ENCODE measurements around the gene CYP27B1.
A peak's percentile ranks its signal among the peaks of the same experiment; 100 is the strongest.

The CYP27B1 gene

DNA sequence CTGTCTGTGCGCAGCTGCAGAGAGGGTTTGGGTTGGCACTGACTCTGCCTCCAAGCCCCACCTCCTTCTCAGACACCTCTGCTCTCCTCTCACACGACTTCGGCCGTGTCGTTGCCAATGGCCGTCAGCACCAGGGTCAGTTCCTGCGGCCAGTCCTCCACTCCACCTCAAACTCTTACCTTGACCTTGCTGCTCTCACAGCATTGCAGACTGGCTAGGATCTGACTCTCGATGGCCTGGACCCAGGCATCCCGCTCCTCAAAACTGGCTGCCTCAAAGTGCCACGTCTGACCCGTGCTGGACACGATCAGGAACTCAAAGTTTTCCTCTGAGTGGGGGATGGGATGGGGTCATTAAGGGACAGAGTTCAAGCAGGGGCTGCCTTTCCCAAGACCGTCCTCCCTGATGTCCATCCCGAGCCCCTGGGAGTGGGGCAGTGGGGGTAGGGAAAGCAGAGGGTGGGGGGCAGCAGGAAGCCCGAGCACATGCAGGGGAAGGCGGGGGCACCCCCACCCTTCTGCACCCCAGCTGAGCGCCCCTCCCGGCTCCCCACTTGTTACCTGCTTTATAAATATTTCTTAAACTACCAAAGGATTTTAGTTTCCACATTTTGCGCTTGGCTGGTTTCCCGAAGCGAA is 39.0 kb downstream of the CYP27B1 start:
- Histone ChIP-seq H4K5ac (ENCODE audit: low read length) (no peak overlapping the region), H2AK5ac (ENCODE audit: low read length) (no peak overlapping the region), H3K79me1 (ENCODE audit: low read length) (no peaks in the 10 kb centered on the region), H3K79me2 (ENCODE audit: control insufficient read depth, insufficient read depth, low read length) (no peaks in the 10 kb centered on the region), H3K56ac (ENCODE audit: low read length) (no peak overlapping the region), H2BK15ac (replicated peaks; ENCODE audit: low read depth) (no peak overlapping the region), H3K4me2 (ENCODE audit: low read length) (no peak overlapping the region), H3K9ac (ENCODE audit: low read length) (no peak overlapping the region), H2BK5ac (ENCODE audit: low read length) (no peak overlapping the region), H3K4me1 (ENCODE audit: control insufficient read depth, low read depth, low read length) (no peaks in the 10 kb centered on the region), H3K27ac (ENCODE audit: low read depth, low read length) (no peak overlapping the region), H3K36me3 (ENCODE audit: control insufficient read depth, insufficient read depth, low read length) (no peaks in the 10 kb centered on the region), H3K18ac (ENCODE audit: low read length) (no peak overlapping the region), H2BK120ac (ENCODE audit: low read depth, low read length) (no peak overlapping the region), H3K4ac (ENCODE audit: low read depth, low read length) (no peak overlapping the region), H3K23ac (ENCODE audit: low read length) (no peak overlapping the region), H3K27me3 (ENCODE audit: insufficient read depth, low read length, poor library complexity) (peaks cover 31% of the 10 kb centered on the region), H3K4me3 (ENCODE audit: low read length) (no peak overlapping the region), H4K8ac (ENCODE audit: low read depth, low read length) (no peak overlapping the region)
- no CpG with 5 or more reads among the region's 21 CpGs for WGBS (ENCODE audit: extremely low coverage, insufficient coverage, low lambda C conversion rate)
- peak; percentile 77 for DNase-seq

DNA sequence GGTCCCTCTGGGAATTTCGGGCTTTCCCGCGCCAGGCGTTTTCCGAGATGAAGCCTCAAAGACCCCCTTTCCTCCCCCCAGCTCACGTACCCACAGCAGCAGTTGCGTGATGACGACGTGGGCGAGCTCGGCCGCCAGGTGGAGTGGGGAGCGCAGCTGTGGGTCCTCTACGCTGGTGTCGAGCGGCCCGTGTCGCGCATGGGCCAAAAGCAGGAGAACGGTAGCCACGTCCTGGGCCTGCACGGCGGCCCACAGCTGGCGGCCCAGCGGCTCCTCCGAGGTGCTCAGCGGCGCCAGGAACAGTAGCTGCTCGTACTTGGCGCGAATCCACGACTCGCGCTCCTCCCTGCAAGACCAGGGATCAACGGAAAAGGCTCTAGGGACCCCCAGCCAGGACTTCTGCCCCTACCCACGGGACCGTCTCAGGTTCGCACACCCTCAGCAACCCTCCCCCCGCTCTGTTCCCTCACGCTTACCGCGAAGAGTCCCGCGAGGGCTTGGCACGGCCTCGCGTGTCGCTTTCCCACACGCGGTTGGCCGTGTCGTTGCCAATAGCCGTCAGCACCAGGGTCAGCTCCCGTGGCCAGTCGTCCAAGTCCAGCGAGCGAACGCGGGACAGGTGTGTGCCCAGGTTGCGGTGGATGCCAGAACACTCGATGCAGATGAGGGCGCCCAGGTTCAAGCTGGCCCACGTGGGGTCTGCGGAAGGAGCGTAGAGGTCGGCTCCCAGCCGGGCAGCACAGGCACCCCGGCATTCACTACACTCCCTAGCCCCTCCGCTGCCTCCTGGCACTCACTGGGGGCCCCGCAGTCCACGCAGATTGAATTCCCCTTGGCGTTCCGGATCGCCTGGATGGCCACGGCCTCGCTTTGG is 39.8 kb downstream of the CYP27B1 start:
- WGBS (ENCODE audit: extremely low coverage, insufficient coverage, low lambda C conversion rate): no CpG with 5 or more reads among the region's 76 CpGs
- no peak overlapping the region for H3K4me3 ChIP-seq (ENCODE audit: low read length)

DNA sequence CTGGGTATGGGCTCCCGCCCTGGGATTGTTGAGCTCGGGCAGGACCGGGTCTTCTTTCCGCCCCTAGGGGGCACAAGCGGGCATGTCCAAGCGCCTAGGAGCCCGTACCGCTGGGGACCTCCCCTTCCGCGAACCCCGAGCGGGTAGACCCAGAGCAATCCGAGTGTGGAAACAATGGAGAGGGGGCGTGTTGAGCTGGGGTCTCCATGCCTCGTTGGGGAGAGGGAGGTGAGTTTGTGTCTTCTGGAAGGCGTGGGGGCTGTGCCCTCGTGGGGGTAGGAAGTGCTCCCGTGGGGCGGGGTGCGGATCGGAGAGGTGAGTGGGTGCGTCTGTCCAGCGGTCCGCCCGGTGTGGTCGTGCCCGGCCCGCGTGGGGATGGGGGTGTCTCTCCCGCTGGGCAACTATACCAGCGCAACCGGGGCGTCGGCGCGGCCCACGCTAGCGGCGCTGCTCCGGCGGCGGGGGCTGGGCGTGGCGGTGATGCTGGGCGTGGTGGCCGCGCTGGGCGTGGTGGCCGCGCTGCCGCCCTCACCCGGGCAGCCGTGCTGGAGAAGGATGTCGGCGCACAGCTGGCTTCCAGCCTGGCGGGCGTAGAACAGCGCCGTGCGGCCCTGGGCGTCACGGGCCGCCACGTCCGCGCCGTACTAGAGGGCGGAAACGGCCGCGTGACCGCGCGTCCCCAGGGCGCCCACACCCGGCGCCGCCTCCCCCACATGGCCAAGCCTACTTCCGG is 40.6 kb downstream of the CYP27B1 start:
- Histone ChIP-seq H3K27me3 (ENCODE audit: insufficient read depth, low read length, poor library complexity) (peaks cover 28% of the 10 kb centered on the region), H3K9ac (ENCODE audit: low read length) (peak overlapping the region; percentile 55), H2BK5ac (ENCODE audit: low read length) (no peak overlapping the region), H3K23ac (ENCODE audit: low read length) (no peak overlapping the region), H4K8ac (ENCODE audit: low read depth, low read length) (no peak overlapping the region), H3K4me2 (ENCODE audit: low read length) (peak overlapping the region; percentile 91), H4K5ac (ENCODE audit: low read length) (no peak overlapping the region), H3K18ac (ENCODE audit: low read length) (no peak overlapping the region), H2BK15ac (replicated peaks; ENCODE audit: low read depth) (no peak overlapping the region), H3K79me2 (ENCODE audit: control insufficient read depth, insufficient read depth, low read length) (no peaks in the 10 kb centered on the region), H3K4me3 (ENCODE audit: low read length) (peak overlapping the region; percentile 63), H2BK120ac (ENCODE audit: low read depth, low read length) (no peak overlapping the region), H3K27ac (ENCODE audit: low read depth, low read length) (no peak overlapping the region), H3K4me1 (ENCODE audit: control insufficient read depth, low read depth, low read length) (no peaks in the 10 kb centered on the region), H3K56ac (ENCODE audit: low read length) (peak overlapping the region; percentile 86), H2AK5ac (ENCODE audit: low read length) (no peak overlapping the region), H3K36me3 (ENCODE audit: control insufficient read depth, insufficient read depth, low read length) (no peaks in the 10 kb centered on the region), H3K4ac (ENCODE audit: low read depth, low read length) (no peak overlapping the region), H3K79me1 (ENCODE audit: low read length) (no peaks in the 10 kb centered on the region)
- no CpG with 5 or more reads among the region's 79 CpGs for WGBS (ENCODE audit: extremely low coverage, insufficient coverage, low lambda C conversion rate)
- DNase-seq: peak; percentile 86

More for the DNA sequence above, 39.8 kb downstream of the CYP27B1 start:
- no peaks in the 10 kb centered on the region for H3K4me1 ChIP-seq (ENCODE audit: control insufficient read depth, low read depth, low read length)
- H4K5ac ChIP-seq (ENCODE audit: low read length): no peak overlapping the region
- H3K27ac ChIP-seq (ENCODE audit: low read depth, low read length): no peak overlapping the region
- no peak overlapping the region for H3K4ac ChIP-seq (ENCODE audit: low read depth, low read length)
- no peak overlapping the region for H2BK15ac ChIP-seq (replicated peaks; ENCODE audit: low read depth)
- H2BK120ac ChIP-seq (ENCODE audit: low read depth, low read length): no peak overlapping the region
- H3K4me2 ChIP-seq (ENCODE audit: low read length): peak overlapping the region; percentile 91
- H3K18ac ChIP-seq (ENCODE audit: low read length): no peak overlapping the region
- no peak overlapping the region for H2BK5ac ChIP-seq (ENCODE audit: low read length)
- H4K8ac ChIP-seq (ENCODE audit: low read depth, low read length): no peak overlapping the region
- no peaks in the 10 kb centered on the region for H3K36me3 ChIP-seq (ENCODE audit: control insufficient read depth, insufficient read depth, low read length)
- H2AK5ac ChIP-seq (ENCODE audit: low read length): no peak overlapping the region
- no peaks in the 10 kb centered on the region for H3K79me2 ChIP-seq (ENCODE audit: control insufficient read depth, insufficient read depth, low read length)
- H3K56ac ChIP-seq (ENCODE audit: low read length): no peak overlapping the region
- H3K23ac ChIP-seq (ENCODE audit: low read length): no peak overlapping the region
- H3K79me1 ChIP-seq (ENCODE audit: low read length): no peaks in the 10 kb centered on the region
- no peak overlapping the region for H3K9ac ChIP-seq (ENCODE audit: low read length)
- H3K27me3 ChIP-seq (ENCODE audit: insufficient read depth, low read length, poor library complexity): peaks cover 28% of the 10 kb centered on the region
- DNase-seq: no peak

DNA sequence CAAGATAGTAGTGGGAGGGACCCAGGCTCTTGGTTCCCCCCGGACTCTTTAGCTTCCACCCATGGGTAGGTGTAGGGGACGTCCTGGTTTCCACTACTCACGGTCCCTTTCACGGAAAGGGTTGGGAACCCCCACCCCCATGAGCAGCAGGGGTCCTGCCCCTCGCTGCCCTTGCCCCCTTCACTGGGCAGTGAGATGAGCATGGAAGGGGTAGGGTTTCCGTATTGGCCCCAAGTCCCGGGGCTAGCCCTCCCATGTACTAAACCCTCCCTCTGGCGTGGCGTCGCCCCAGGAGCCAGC is 41.1 kb downstream of the CYP27B1 start:
- Histone ChIP-seq H3K27me3 (ENCODE audit: insufficient read depth, low read length, poor library complexity) (peaks cover 26% of the 10 kb centered on the region), H3K4me3 (ENCODE audit: low read length) (no peak overlapping the region), H3K36me3 (ENCODE audit: control insufficient read depth, insufficient read depth, low read length) (no peaks in the 10 kb centered on the region), H3K23ac (ENCODE audit: low read length) (no peak overlapping the region), H3K4ac (ENCODE audit: low read depth, low read length) (no peak overlapping the region), H3K56ac (ENCODE audit: low read length) (peak overlapping the region; percentile 34), H2AK5ac (ENCODE audit: low read length) (no peak overlapping the region), H4K5ac (ENCODE audit: low read length) (no peak overlapping the region), H3K79me1 (ENCODE audit: low read length) (no peaks in the 10 kb centered on the region), H3K27ac (ENCODE audit: low read depth, low read length) (no peak overlapping the region), H2BK5ac (ENCODE audit: low read length) (no peak overlapping the region), H3K4me2 (ENCODE audit: low read length) (no peak overlapping the region), H3K9ac (ENCODE audit: low read length) (no peak overlapping the region), H4K8ac (ENCODE audit: low read depth, low read length) (no peak overlapping the region), H3K4me1 (ENCODE audit: control insufficient read depth, low read depth, low read length) (no peaks in the 10 kb centered on the region), H3K79me2 (ENCODE audit: control insufficient read depth, insufficient read depth, low read length) (no peaks in the 10 kb centered on the region), H3K18ac (ENCODE audit: low read length) (no peak overlapping the region), H2BK120ac (ENCODE audit: low read depth, low read length) (no peak overlapping the region), H2BK15ac (replicated peaks; ENCODE audit: low read depth) (no peak overlapping the region)
- no peak for DNase-seq
- no CpG with 5 or more reads among the region's 10 CpGs for WGBS (ENCODE audit: extremely low coverage, insufficient coverage, low lambda C conversion rate)

DNA sequence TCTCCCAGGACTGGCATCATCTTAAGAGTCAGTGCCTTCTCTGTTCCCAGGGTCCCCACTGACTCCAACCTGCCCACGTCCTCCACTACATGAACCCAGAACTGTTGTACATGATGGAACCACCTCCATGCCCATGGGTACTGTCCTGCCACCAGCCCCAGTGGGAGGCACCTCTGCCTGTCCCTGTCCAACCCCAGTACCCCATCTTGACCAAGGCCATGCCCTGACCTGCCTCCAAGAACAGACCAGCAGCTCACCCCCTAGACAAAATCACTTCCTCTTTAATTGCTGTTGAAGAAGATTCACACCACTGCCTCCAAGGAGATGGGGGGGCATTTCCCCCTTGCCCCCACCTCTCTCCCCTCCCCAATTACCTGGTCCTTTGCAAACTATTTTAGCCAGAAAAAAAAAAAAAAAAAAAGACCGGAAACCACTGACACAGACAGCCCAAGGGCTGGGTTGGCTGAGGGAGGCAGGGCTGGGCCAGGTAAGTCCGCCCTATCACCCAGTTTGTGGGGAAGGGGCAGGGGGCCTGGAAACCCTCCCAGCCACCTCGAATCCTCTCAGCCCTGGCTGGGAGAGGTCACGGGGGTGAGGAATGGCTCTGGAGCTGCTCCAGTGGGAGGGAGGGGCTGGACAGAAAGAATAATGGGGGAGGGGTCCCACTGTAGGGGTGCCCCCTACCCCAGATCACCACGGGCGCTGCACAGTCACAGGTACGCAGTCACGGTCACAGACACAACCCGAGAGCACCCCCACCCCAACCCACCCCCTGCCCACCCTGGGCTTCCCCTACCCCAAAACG is 41.7 kb downstream of the CYP27B1 start:
- no peak overlapping the region for H3K23ac ChIP-seq (ENCODE audit: low read length)
- no peak overlapping the region for H3K4ac ChIP-seq (ENCODE audit: low read depth, low read length)
- no peak overlapping the region for H4K5ac ChIP-seq (ENCODE audit: low read length)
- H4K8ac ChIP-seq (ENCODE audit: low read depth, low read length): no peak overlapping the region
- H3K27ac ChIP-seq (ENCODE audit: low read depth, low read length): no peak overlapping the region
- H3K4me2 ChIP-seq (ENCODE audit: low read length): no peak overlapping the region
- H3K4me1 ChIP-seq (ENCODE audit: control insufficient read depth, low read depth, low read length): no peaks in the 10 kb centered on the region
- no peak overlapping the region for H2BK120ac ChIP-seq (ENCODE audit: low read depth, low read length)
- no peak overlapping the region for H2AK5ac ChIP-seq (ENCODE audit: low read length)
- H3K56ac ChIP-seq (ENCODE audit: low read length): no peak overlapping the region
- H2BK5ac ChIP-seq (ENCODE audit: low read length): no peak overlapping the region
- no peaks in the 10 kb centered on the region for H3K79me1 ChIP-seq (ENCODE audit: low read length)
- peaks cover 22% of the 10 kb centered on the region for H3K27me3 ChIP-seq (ENCODE audit: insufficient read depth, low read length, poor library complexity)
- H3K36me3 ChIP-seq (ENCODE audit: control insufficient read depth, insufficient read depth, low read length): no peaks in the 10 kb centered on the region
- H2BK15ac ChIP-seq (replicated peaks; ENCODE audit: low read depth): no peak overlapping the region
- no peaks in the 10 kb centered on the region for H3K79me2 ChIP-seq (ENCODE audit: control insufficient read depth, insufficient read depth, low read length)
- DNase-seq: no peak
- no CpG with 5 or more reads among the region's 11 CpGs for WGBS (ENCODE audit: extremely low coverage, insufficient coverage, low lambda C conversion rate)
- no peak overlapping the region for H3K18ac ChIP-seq (ENCODE audit: low read length)
- H3K9ac ChIP-seq (ENCODE audit: low read length): no peak overlapping the region
- no peak overlapping the region for H3K4me3 ChIP-seq (ENCODE audit: low read length)

Measured in mesendoderm (in vitro differentiated cells).